CD8-positive, alpha-beta memory T cell (primary cell): ENCODE results near the gene SRP19. TPM values are rescaled to one million over a fixed set of nuclear protein-coding genes. Genes with fewer than 3 reads are reported as not detected.

ENCODE experiments used
- polyA plus RNA-seq: library from polyadenylated mRNA; unstranded; fragments of 300-500 nt; fragmentation: Illumina TruSeq; gene quantifications from one replicate; pipeline ENCODE4 v1.2.3, GENCODE V29; 2021
- total RNA-seq, 2 experiments: library from RNA; stranded (reverse); gene quantifications; one replicate each; pipeline ENCODE4 v1.2.3, GENCODE V29; 2021

SRP19 gene
- total and polyA plus RNA-seq, 3 experiments from 2014 or later, result 68.0 to 143 (median 68.3) TPM

Other genes starting within 250 kb of the SRP19 start
- 10 to 100 TPM; 23.1 to 24.0 TPM for gene APC, start 123.4 kb upstream of the SRP19 start, total RNA-seq
- 23.0 TPM for gene APC, start 123.4 kb upstream of the SRP19 start, polyA plus RNA-seq
- gene REEP5, start 60.9 kb downstream of the SRP19 start, total RNA-seq, result 10 to 100 TPM; 63.5 to 74.0 TPM
- gene REEP5, start 60.9 kb downstream of the SRP19 start, polyA plus RNA-seq, result 121 TPM
- 10 to 100 TPM; 54.5 to 61.5 TPM for gene DCP2, start 115.5 kb downstream of the SRP19 start, total RNA-seq
- 59.5 TPM for gene DCP2, start 115.5 kb downstream of the SRP19 start, polyA plus RNA-seq